ENCODE results near the gene SPATA2L.
"Not testable (repeated sequence)": the region's sequence is repeated elsewhere in the genome, so short reads cannot be mapped to it uniquely, and the experiment has no call there.

Gene SPATA2L

GRCh38 chr16:89695086-89695874, 6.2 kb downstream of the SPATA2L start:
- Histone ChIP-seq H3K4me3 (ENCODE audit: low read length in 2 of 2) (no peak overlapping the region), H3K27ac (ENCODE audit: low read length) (no peak overlapping the region), H3K9ac (ENCODE audit: low read length in 2 of 2) (no peak overlapping the region), H3K36me3 (ENCODE audit: control insufficient read depth in 2 of 2, insufficient read depth in 2 of 2, low read length in 2 of 2) (peaks cover 20 to 24% of the 10 kb centered on the region in 2 donors), H3K9me3 (ENCODE audit: control insufficient read depth in 2 of 2, low read length in 2 of 2) (no peaks in the 10 kb centered on the region), H3K27me3 (ENCODE audit: control insufficient read depth in 1 of 2, insufficient read depth in 2 of 2, low read length in 2 of 2) (no peaks in the 10 kb centered on the region), H3K4me1 (ENCODE audit: control insufficient read depth, insufficient read depth, low read length) (peaks cover 2% of the 10 kb centered on the region)

DNA sequence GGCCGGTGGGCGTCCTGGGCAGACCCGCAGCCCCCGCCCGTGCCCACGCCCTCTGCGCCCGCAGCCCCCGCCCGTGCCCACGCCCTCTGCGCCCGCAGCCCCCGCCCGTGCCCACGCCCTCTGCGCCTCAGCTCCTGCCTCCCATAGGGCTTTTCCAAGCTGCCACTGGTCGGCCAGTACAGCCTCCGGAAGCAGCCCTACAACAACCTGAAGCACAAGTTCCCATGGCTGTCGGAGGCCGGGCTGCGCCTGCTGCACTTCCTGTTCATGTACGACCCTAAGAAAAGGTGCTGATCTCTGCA, 6.8 kb downstream of the SPATA2L start:
- H3K27me3 ChIP-seq (ENCODE audit: control insufficient read depth in 1 of 2, insufficient read depth in 2 of 2, low read length in 2 of 2); H3K4me3 ChIP-seq (ENCODE audit: low read length in 2 of 2); H3K4me1 ChIP-seq (ENCODE audit: control insufficient read depth, insufficient read depth, low read length); H3K27ac ChIP-seq (ENCODE audit: low read length); H3K9ac ChIP-seq (ENCODE audit: low read length in 2 of 2); H3K9me3 ChIP-seq (ENCODE audit: control insufficient read depth in 2 of 2, low read length in 2 of 2): not testable (repeated sequence)
- H3K36me3 ChIP-seq (ENCODE audit: control insufficient read depth in 2 of 2, insufficient read depth in 2 of 2, low read length in 2 of 2), result peaks cover 20 to 24% of the 10 kb centered on the region in 2 donors

- no peaks in the 10 kb centered on the region for H3K4me1 ChIP-seq (ENCODE audit: control insufficient read depth, insufficient read depth, low read length)
- peaks cover 22 to 24% of the 10 kb centered on the region in 2 donors for H3K36me3 ChIP-seq (ENCODE audit: control insufficient read depth in 2 of 2, insufficient read depth in 2 of 2, low read length in 2 of 2)
- no peak overlapping the region for H3K4me3 ChIP-seq (ENCODE audit: low read length in 2 of 2)
- H3K9me3 ChIP-seq (ENCODE audit: control insufficient read depth in 2 of 2, low read length in 2 of 2), result no peaks in the 10 kb centered on the region
- no peak overlapping the region for H3K27ac ChIP-seq (ENCODE audit: low read length)
- H3K9ac ChIP-seq (ENCODE audit: low read length in 2 of 2), result no peak overlapping the region
- no peaks in the 10 kb centered on the region for H3K27me3 ChIP-seq (ENCODE audit: control insufficient read depth in 1 of 2, insufficient read depth in 2 of 2, low read length in 2 of 2)
Measured at GRCh38 chr16:89693931-89694783, 7.3 kb downstream of the SPATA2L start.

DNA sequence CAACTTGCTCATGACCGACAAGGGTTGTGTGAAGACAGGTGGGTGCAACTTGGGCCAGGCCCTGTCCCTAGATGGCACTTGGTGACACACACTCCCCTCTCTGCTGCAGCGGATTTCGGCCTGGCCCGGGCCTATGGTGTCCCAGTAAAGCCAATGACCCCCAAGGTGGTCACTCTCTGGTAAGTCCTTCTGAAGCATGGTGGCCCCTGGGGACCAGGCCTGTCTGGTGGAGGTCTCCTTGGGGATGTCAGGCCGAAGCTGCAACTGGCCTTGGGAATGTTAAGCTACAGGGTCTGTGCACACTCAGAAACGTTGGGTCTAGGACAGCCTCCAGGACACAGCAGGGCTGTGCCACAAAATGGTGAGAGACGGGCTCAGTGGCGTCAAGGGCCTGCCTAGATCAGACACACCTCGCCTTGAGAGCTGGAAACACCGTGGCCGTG, 8.2 kb downstream of the SPATA2L start:
- Histone ChIP-seq H3K9me3 (ENCODE audit: control insufficient read depth in 2 of 2, low read length in 2 of 2) (no peaks in the 10 kb centered on the region), H3K36me3 (ENCODE audit: control insufficient read depth in 2 of 2, insufficient read depth in 2 of 2, low read length in 2 of 2) (peaks cover 23 to 24% of the 10 kb centered on the region in 2 donors), H3K9ac (ENCODE audit: low read length in 2 of 2) (no peak overlapping the region), H3K27ac (ENCODE audit: low read length) (no peak overlapping the region), H3K4me1 (ENCODE audit: control insufficient read depth, insufficient read depth, low read length) (no peaks in the 10 kb centered on the region), H3K27me3 (ENCODE audit: control insufficient read depth in 1 of 2, insufficient read depth in 2 of 2, low read length in 2 of 2) (no peaks in the 10 kb centered on the region), H3K4me3 (ENCODE audit: low read length in 2 of 2) (no peak overlapping the region)

DNA sequence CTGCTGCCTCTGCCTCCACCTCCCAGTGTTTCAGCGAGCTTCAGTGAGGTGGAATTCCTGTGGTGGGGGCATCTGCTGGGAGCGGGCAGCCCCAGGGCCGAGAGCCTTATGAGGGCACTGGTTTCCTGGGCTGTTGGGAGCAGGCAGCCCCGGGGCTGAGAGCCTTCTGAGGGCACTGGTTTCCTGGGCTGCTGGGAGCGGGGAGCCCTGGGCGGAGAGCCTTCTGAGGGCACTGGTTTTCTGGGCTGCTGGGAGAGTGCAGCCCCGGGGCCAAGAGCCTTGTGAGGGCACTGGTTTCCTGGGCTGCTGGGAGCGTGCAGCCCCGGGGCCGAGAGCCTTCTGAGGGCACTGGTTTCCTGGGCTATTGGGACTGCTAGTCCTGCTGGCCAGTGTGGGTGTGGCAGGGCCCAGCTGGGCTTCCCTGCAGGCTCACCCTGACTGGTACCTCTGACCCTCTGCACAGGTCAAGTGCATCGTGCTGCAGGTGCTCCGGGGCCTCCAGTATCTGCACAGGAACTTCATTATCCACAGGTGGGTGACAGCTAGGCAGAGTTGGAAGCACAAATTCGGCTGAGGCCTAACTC, 9.4 kb downstream of the SPATA2L start:
- no peak overlapping the region for H3K9ac ChIP-seq (ENCODE audit: low read length in 2 of 2)
- H3K27ac ChIP-seq (ENCODE audit: low read length), result no peak overlapping the region
- no peak overlapping the region for H3K4me3 ChIP-seq (ENCODE audit: low read length in 2 of 2)
- H3K4me1 ChIP-seq (ENCODE audit: control insufficient read depth, insufficient read depth, low read length), result peaks cover 8% of the 10 kb centered on the region
- H3K27me3 ChIP-seq (ENCODE audit: control insufficient read depth in 1 of 2, insufficient read depth in 2 of 2, low read length in 2 of 2), result no peaks in the 10 kb centered on the region
- H3K9me3 ChIP-seq (ENCODE audit: control insufficient read depth in 2 of 2, low read length in 2 of 2), result no peaks in the 10 kb centered on the region
- peaks cover 23 to 24% of the 10 kb centered on the region in 2 donors for H3K36me3 ChIP-seq (ENCODE audit: control insufficient read depth in 2 of 2, insufficient read depth in 2 of 2, low read length in 2 of 2)

GRCh38 chr16:89691231-89691985, 10.1 kb downstream of the SPATA2L start:
- no peak overlapping the region for H3K27ac ChIP-seq (ENCODE audit: low read length)
- peaks cover 8% of the 10 kb centered on the region for H3K4me1 ChIP-seq (ENCODE audit: control insufficient read depth, insufficient read depth, low read length)
- no peaks in the 10 kb centered on the region for H3K27me3 ChIP-seq (ENCODE audit: control insufficient read depth in 1 of 2, insufficient read depth in 2 of 2, low read length in 2 of 2)
- no peak overlapping the region for H3K4me3 ChIP-seq (ENCODE audit: low read length in 2 of 2)
- H3K9ac ChIP-seq (ENCODE audit: low read length in 2 of 2), result no peak overlapping the region
- H3K36me3 ChIP-seq (ENCODE audit: control insufficient read depth in 2 of 2, insufficient read depth in 2 of 2, low read length in 2 of 2), result peaks cover 23 to 24% of the 10 kb centered on the region in 2 donors
- no peaks in the 10 kb centered on the region for H3K9me3 ChIP-seq (ENCODE audit: control insufficient read depth in 2 of 2, low read length in 2 of 2)

- peaks cover 8% of the 10 kb centered on the region for H3K4me1 ChIP-seq (ENCODE audit: control insufficient read depth, insufficient read depth, low read length)
- H3K4me3 ChIP-seq (ENCODE audit: low read length in 2 of 2), result no peak overlapping the region
- H3K36me3 ChIP-seq (ENCODE audit: control insufficient read depth in 2 of 2, insufficient read depth in 2 of 2, low read length in 2 of 2), result peaks cover 23 to 24% of the 10 kb centered on the region in 2 donors
Measured at GRCh38 chr16:89690392-89690901, 11.1 kb downstream of the SPATA2L start.

DNA sequence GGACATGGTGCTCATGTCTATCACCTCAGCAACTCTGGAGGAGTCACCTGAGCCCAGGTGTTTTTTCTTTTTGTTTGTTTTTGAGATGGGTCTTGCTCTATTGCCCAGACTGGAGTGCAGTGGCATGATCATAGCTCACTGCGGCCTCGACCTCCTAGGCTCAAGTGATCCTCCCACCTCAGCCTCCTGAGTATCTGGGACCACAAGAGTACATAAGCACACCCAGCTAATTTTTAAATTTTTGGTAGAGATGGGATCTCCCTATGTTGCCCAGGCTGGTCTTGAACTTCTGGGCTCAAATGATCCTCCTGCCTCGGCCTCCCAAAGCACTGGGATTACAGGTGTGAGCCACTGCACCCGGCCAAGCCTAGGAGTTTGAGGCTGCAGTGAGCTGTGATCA, 11.9 kb downstream of the SPATA2L start:
- H3K9me3 ChIP-seq (ENCODE audit: control insufficient read depth in 2 of 2, low read length in 2 of 2); H3K9ac ChIP-seq (ENCODE audit: low read length in 2 of 2); H3K4me1 ChIP-seq (ENCODE audit: control insufficient read depth, insufficient read depth, low read length); H3K27ac ChIP-seq (ENCODE audit: low read length); H3K4me3 ChIP-seq (ENCODE audit: low read length in 2 of 2); H3K27me3 ChIP-seq (ENCODE audit: control insufficient read depth in 1 of 2, insufficient read depth in 2 of 2, low read length in 2 of 2): not testable (repeated sequence)
- peaks cover 23 to 24% of the 10 kb centered on the region in 2 donors for H3K36me3 ChIP-seq (ENCODE audit: control insufficient read depth in 2 of 2, insufficient read depth in 2 of 2, low read length in 2 of 2)

More at GRCh38 chr16:89690392-89690901, 11.1 kb downstream of the SPATA2L start:
- H3K9ac ChIP-seq (ENCODE audit: low read length in 2 of 2), result no peak overlapping the region
- H3K27ac ChIP-seq (ENCODE audit: low read length), result no peak overlapping the region
- H3K27me3 ChIP-seq (ENCODE audit: control insufficient read depth in 1 of 2, insufficient read depth in 2 of 2, low read length in 2 of 2), result no peaks in the 10 kb centered on the region
- H3K9me3 ChIP-seq (ENCODE audit: control insufficient read depth in 2 of 2, low read length in 2 of 2), result no peaks in the 10 kb centered on the region

DNA sequence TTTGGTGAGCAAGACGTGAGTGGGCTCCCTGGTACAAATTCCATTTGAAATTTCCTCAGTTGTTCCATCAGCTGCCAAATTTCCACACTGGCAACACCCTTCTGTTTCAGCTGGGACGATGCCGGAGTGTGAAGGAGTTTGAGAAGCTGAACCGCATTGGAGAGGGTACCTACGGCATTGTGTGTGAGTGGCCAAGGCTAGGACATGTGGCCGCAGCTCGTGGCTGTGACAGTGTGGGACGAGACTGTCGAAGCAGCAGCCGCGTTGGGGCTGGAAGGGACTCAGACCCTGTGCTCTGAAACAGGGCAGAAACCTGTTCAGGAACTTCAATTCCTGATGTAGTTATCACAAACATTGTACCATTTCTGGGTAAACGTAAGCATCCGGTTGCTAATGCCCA, 12.4 kb downstream of the SPATA2L start:
- Histone ChIP-seq H3K4me3 (ENCODE audit: low read length in 2 of 2) (no peak overlapping the region), H3K27me3 (ENCODE audit: control insufficient read depth in 1 of 2, insufficient read depth in 2 of 2, low read length in 2 of 2) (no peaks in the 10 kb centered on the region), H3K4me1 (ENCODE audit: control insufficient read depth, insufficient read depth, low read length) (peaks cover 8% of the 10 kb centered on the region), H3K9me3 (ENCODE audit: control insufficient read depth in 2 of 2, low read length in 2 of 2) (no peaks in the 10 kb centered on the region), H3K9ac (ENCODE audit: low read length in 2 of 2) (no peak overlapping the region), H3K27ac (ENCODE audit: low read length) (no peak overlapping the region), H3K36me3 (ENCODE audit: control insufficient read depth in 2 of 2, insufficient read depth in 2 of 2, low read length in 2 of 2) (peaks cover 20 to 21% of the 10 kb centered on the region in 2 donors)

DNA sequence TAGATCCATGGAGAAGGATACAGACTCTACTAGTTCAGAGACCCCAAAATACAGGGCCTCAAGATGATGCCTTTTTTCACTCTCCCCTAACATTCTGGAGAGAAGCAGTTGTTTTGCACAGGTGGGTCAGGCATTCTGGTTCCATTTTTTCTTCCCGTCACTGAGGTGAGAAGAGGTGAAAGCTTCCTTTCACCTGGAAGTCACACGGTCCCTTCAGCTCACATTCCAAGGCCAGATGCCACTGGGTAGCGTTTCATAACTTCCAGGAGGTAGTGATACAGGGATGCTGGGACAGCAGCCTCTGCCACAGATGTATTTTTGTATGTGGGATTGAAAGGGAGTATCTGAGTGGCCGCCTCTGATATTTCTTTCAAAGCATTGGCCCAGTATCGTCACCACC, 13.1 kb downstream of the SPATA2L start:
- Histone ChIP-seq H3K9ac (ENCODE audit: low read length in 2 of 2) (no peak overlapping the region), H3K9me3 (ENCODE audit: control insufficient read depth in 2 of 2, low read length in 2 of 2) (no peaks in the 10 kb centered on the region), H3K27me3 (ENCODE audit: control insufficient read depth in 1 of 2, insufficient read depth in 2 of 2, low read length in 2 of 2) (no peaks in the 10 kb centered on the region), H3K4me1 (ENCODE audit: control insufficient read depth, insufficient read depth, low read length) (peaks cover 8% of the 10 kb centered on the region), H3K4me3 (ENCODE audit: low read length in 2 of 2) (no peak overlapping the region), H3K27ac (ENCODE audit: low read length) (no peak overlapping the region), H3K36me3 (ENCODE audit: control insufficient read depth in 2 of 2, insufficient read depth in 2 of 2, low read length in 2 of 2) (peaks cover 13% of the 10 kb centered on the region in 2 donors)

Data from stomach smooth muscle (tissue), 2 donors.